CD4-positive, alpha-beta memory T cell (primary cell): ENCODE measurements around the gene LTBP3. TPM values are rescaled to one million over a fixed set of nuclear protein-coding genes. Genes with fewer than 3 reads are reported as not detected.

ENCODE experiments used
- CTCF ChIA-PET: fragments of 350-600 bp; sonication (Branson Sonifier 250); formaldehyde crosslinking; loops from one replicate; lab custom pipeline; 2021; ENCODE audit warnings: inconsistent platforms; ENCODE audit not compliant: partially characterized antibody; lab: Charles Lee
- POLR2A ChIA-PET: fragments of 350-600 bp; sonication (Branson Sonifier 250); formaldehyde crosslinking; loops from one replicate; lab custom pipeline; 2021; ENCODE audit not compliant: partially characterized antibody; lab: Charles Lee
- DNase-seq, 5 donors: peaks; one replicate each; pipeline versions ENCODE4 v3.0.0 to v3.0.0-alpha.2; 2020 to 2022; ENCODE audit warnings: mixed read lengths in 1 of 5
- H3K27ac ChIP-seq: one replicate; pipeline ENCODE4 v1.7.0; 2013; ENCODE audit warnings: low read depth, low read length
- H3K27me3 ChIP-seq: 2 replicates; pipeline ENCODE4 v1.7.0; 2013; ENCODE audit warnings: mild to moderate bottlenecking, low read length, moderate library complexity; ENCODE audit not compliant: insufficient read depth
- H3K36me3 ChIP-seq: 2 replicates; pipeline ENCODE4 v1.7.0; 2013; ENCODE audit warnings: mild to moderate bottlenecking, low read length, moderate library complexity; ENCODE audit not compliant: insufficient read depth
- H3K4me1 ChIP-seq: 2 replicates; pipeline ENCODE4 v1.7.0; 2013; ENCODE audit warnings: mild to moderate bottlenecking, low read length, moderate library complexity; ENCODE audit not compliant: insufficient read depth
- H3K4me3 ChIP-seq, 2 donors: one replicate each; pipeline ENCODE4 v1.7.0; 2013; ENCODE audit warnings: low read length in 2 of 2, mild to moderate bottlenecking in 1 of 2
- H3K9me3 ChIP-seq, 2 donors: one replicate each; pipeline ENCODE4 v1.7.0; 2013; ENCODE audit warnings: low read length in 2 of 2, control low read depth in 1 of 2; ENCODE audit not compliant: control insufficient read depth in 1 of 2
- H3K27ac Mint-ChIP-seq, 7 donors: one replicate each; pipeline ENCODE4 v1.8.0; 2020 to 2021; ENCODE audit warnings: mixed read lengths in 7 of 7, mild to moderate bottlenecking in 6 of 7, inconsistent platforms in 3 of 7, moderate library complexity in 3 of 7
- H3K27me3 Mint-ChIP-seq, 2 donors: one replicate each; pipeline ENCODE4 v1.8.0; 2020 to 2021; ENCODE audit warnings: mixed read lengths in 2 of 2
- H3K36me3 Mint-ChIP-seq, 2 donors: one replicate each; pipeline ENCODE4 v1.8.0; 2020 to 2021; ENCODE audit warnings: mixed read lengths in 2 of 2, inconsistent platforms in 1 of 2, mild to moderate bottlenecking in 1 of 2
- H3K4me1 Mint-ChIP-seq, 4 donors: one replicate each; pipeline ENCODE4 v1.8.0; 2020 to 2021; ENCODE audit warnings: mixed read lengths in 4 of 4, mild to moderate bottlenecking in 1 of 4
- H3K4me3 Mint-ChIP-seq, 8 donors: one replicate each; pipeline ENCODE4 v1.8.0; 2020 to 2021; ENCODE audit warnings: mixed read lengths in 8 of 8, mild to moderate bottlenecking in 7 of 8, moderate library complexity in 6 of 8, inconsistent platforms in 3 of 8
- H3K9me3 Mint-ChIP-seq, 8 donors: one replicate each; pipeline ENCODE4 v1.8.0; 2020 to 2021; ENCODE audit warnings: mixed read lengths in 8 of 8, mild to moderate bottlenecking in 5 of 8, inconsistent platforms in 3 of 8, moderate library complexity in 1 of 8
- intact Hi-C: fragments of 100-400 bp; cut with micrococcal nuclease; formaldehyde crosslinking; loops from one replicate; pipeline ENCODE4 v1.15.1; 2023
- polyA plus RNA-seq, 2 donors: library from polyadenylated mRNA; unstranded; fragments of 300-500 nt; fragmentation: Illumina TruSeq; gene quantifications; one replicate each; pipeline ENCODE4 v1.2.3, GENCODE V29; 2021
- total RNA-seq, 2 experiments: library from RNA; stranded (reverse); gene quantifications; one replicate each; pipeline ENCODE4 v1.2.3, GENCODE V29; 2021

LTBP3 gene
- total RNA-seq (100 to 1,000 TPM; 201 to 211 TPM), polyA plus RNA-seq (10 to 100 TPM in 1 of 2 donors, 1 to 10 TPM in 1; 9.0 to 23.6 TPM)

DNA sequence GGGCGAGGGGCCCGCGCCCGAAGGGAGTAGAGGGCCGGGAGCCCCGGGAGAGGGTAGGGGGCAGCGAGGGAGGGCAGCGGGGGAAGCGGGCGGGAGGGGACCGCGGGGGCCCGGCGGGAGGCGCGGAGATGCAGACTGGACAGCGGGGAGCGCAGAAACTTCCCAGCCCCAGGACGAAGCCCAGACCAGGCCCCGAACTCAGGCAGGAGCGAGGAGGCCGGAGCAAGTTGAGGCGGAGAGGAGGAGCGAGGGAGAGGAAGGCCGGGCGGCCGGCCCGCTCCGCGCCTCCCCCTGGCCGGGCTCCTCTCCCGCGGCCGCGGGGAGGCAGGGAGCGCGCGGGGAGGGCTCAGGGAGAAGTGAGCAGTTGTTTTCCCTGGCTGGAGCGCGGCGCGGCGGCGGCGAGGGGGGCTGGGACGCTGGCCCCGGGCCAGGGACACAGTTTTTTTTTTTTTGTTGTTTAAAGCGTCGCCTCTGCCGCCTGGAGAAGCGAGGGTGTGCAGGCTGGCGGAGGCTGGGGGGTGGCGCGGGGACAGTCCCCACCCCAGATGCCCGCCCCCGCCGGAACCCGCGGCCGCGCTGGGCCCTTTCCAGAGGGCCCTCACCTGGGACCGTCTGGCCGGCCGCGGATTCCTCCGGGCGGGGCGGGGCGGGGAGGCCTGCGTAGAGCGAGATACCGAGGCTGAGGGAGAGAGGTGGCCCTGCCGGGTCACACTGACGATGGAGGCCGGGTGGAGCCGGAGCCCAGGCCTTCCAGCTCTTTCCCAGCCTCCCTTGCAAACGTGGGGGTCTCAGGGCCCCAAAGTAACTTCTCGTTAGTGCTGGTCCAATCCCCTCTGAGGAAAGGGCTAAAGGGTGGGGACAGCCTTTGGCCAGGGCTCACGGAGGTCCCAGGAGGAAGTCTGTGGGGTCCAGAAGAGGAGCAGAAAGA is at the start of gene LTBP3:
TSS of gene LTBP3 (minus strand) at position 358 of the 928 bp plus-strand sequence. CDS start 400 bp downstream, outside the sequence.
- intact Hi-C loops, result loop anchor here (1.0 kb wide), 1 partner anchor 12 kb away; the partner anchor contains the start of gene ZNRD2
- no peaks in the 10 kb centered on the region for H3K27me3 ChIP-seq
- POLR2A ChIA-PET, result interaction anchor here (0.6 to 18.2 kb wide), 9 partner anchors 12 to 114 kb away, joined by 3 to 403 read pairs (median 5); partner anchors contain the start of genes EHBP1L1, FAM89B, SCYL1 and ZNRD2
- H3K4me3 Mint-ChIP-seq, result peak within 1 kb of the TSS; percentile 87 to 94 (median 91)
- CTCF ChIA-PET, result interaction anchor here (0.9 to 1.6 kb wide), 4 partner anchors 8 to 30 kb away, joined by 3 read pairs; no protein-coding TSS in a partner anchor
- no peaks in the 10 kb centered on the region for H3K9me3 Mint-ChIP-seq
- no peaks in the 10 kb centered on the region for H3K27me3 Mint-ChIP-seq
- H3K36me3 Mint-ChIP-seq, result peaks cover 0 to 1% of the 10 kb centered on the region in 2 donors
- peak within 1 kb of the TSS; percentile 52 for H3K4me3 ChIP-seq
- peak within 1 kb of the TSS; percentile 70 for H3K27ac ChIP-seq
- no peaks in the 10 kb centered on the region for H3K9me3 ChIP-seq
- no peaks in the 10 kb centered on the region for H3K36me3 ChIP-seq
- H3K4me1 ChIP-seq, result peaks cover 65% of the 10 kb centered on the region
- peak within 1 kb of the TSS; percentile 85 to 97 (median 93) for H3K27ac Mint-ChIP-seq
- H3K4me1 Mint-ChIP-seq, result peaks cover 39 to 66% (median 53%) of the 10 kb centered on the region in 4 donors
- peak in 3 of 5 donors; percentile 42 to 54 (median 44) for DNase-seq

DNA sequence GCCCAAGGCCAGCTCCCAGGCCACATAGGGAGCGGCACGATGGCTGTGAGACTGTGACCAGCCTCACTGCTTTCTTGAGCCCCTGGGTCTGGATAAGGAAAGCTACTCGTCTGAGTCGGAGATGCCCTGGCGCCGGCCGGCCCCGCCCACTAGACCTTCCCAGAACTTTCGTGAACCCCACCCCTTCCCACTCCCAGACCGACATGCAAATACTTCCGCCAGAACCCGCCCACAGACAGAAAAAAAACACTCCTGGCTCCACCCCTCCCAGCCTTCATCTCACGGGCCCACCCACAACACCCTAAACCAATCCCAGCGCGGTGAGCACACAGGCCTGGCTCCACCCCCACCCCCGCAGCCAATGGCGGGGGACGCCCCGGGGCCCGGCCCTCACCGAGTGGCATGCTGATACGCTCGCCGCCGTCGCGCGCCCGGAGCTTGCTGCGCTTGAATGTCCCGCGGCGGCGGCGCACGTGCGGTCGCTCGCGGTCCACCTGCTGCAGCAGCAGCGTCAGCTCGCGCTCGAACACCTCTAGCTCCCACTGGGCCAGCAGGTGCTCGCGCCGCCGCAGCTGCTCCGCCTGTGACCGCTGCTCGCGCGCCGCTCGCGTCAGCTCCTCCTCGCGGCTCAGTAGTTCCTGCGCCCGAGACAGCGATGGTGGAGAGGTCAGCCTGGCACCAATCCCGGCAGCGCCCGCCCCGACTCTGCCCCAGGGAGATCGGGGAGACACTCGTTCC is 48.9 kb upstream of the LTBP3 start:
- H3K4me1 Mint-ChIP-seq, result peaks cover 16 to 38% (median 29%) of the 10 kb centered on the region in 4 donors
- peaks cover 18 to 71% of the 10 kb centered on the region in 2 donors for H3K36me3 Mint-ChIP-seq
- Histone ChIP-seq H3K27me3 (no peaks in the 10 kb centered on the region), H3K9me3 (no peaks in the 10 kb centered on the region), H3K36me3 (peaks cover 29% of the 10 kb centered on the region), H3K4me3 (no peak overlapping the region), H3K27ac (no peak overlapping the region), H3K4me1 (peaks cover 26% of the 10 kb centered on the region)
- no peaks in the 10 kb centered on the region for H3K9me3 Mint-ChIP-seq
- intact Hi-C loops, result no loop called here
- H3K4me3 Mint-ChIP-seq, result no peak overlapping the region
- no peak for DNase-seq
- POLR2A ChIA-PET, result interaction anchor here (1.1 to 1.6 kb wide), 2 partner anchors 9 to 32 kb away, joined by 3 read pairs; no protein-coding TSS in a partner anchor
- no peak overlapping the region for H3K27ac Mint-ChIP-seq
- CTCF ChIA-PET, result interaction anchor here (0.8 kb wide), 1 partner anchor 67 kb away, joined by 3 read pairs; no protein-coding TSS in a partner anchor
- no peaks in the 10 kb centered on the region for H3K27me3 Mint-ChIP-seq

DNA sequence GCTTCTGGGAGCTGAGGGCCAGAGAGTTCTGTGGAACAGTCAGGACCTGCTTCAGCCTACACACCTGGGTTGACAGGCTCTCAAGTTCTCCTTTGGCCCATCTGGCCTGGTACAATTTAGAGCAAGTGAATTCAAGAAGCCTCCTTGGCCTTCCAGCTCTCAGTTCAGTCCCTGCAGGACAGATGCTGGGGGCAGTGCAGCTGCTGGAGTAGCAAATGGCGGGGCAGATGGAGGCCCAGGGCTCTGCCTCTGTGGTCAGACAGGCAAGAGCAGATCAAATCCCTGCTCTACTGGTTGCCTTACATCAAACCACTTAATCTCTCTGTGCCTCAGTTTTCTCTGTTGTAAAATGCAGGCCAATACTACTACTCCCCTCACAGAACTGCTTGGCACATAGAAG is 46.1 kb upstream of the LTBP3 start:
- Histone ChIP-seq H3K27me3 (no peaks in the 10 kb centered on the region), H3K4me3 (no peak overlapping the region), H3K27ac (no peak overlapping the region), H3K36me3 (peaks cover 29% of the 10 kb centered on the region), H3K9me3 (no peaks in the 10 kb centered on the region), H3K4me1 (peaks cover 2% of the 10 kb centered on the region)
- no peaks in the 10 kb centered on the region for H3K9me3 Mint-ChIP-seq
- H3K4me1 Mint-ChIP-seq, result peaks cover 6 to 13% (median 7%) of the 10 kb centered on the region in 4 donors
- peak overlapping the region in 1 of 7 donors; percentile 62 for H3K27ac Mint-ChIP-seq
- intact Hi-C loops, result no loop called here
- peaks cover 12 to 66% of the 10 kb centered on the region in 2 donors for H3K36me3 Mint-ChIP-seq
- no peak for DNase-seq
- CTCF ChIA-PET, result interaction anchor here (0.6 to 3.4 kb wide), 6 partner anchors 9 to 441 kb away, joined by 3 to 22 read pairs (median 3); partner anchors contain the start of gene KCNK7
- H3K27me3 Mint-ChIP-seq, result no peaks in the 10 kb centered on the region
- POLR2A ChIA-PET, result interaction anchor here (0.8 to 1.3 kb wide), 4 partner anchors 9 to 64 kb away, joined by 3 to 4 read pairs (median 3); partner anchors contain the start of genes EHBP1L1, KCNK7 and PCNX3
- H3K4me3 Mint-ChIP-seq, result no peak overlapping the region

DNA sequence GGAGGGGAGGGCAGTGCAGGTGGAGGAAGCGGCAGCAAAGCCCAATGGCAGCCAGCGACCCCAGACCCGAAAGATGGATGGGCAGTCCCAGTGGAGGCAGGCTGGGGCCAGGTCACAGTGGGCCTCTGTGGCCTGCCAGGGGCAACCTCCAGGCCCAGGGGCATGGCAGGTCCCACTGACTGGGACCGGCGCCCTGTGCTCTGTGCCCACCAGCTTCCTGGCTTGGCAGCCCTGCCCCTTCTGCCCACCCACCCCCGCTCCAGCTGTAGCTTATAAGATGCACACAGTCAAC is 41.7 kb upstream of the LTBP3 start:
- Histone ChIP-seq H3K9me3 (no peaks in the 10 kb centered on the region), H3K4me1 (peaks cover 13% of the 10 kb centered on the region), H3K27ac (no peak overlapping the region), H3K4me3 (no peak overlapping the region), H3K27me3 (no peaks in the 10 kb centered on the region), H3K36me3 (peaks cover 22% of the 10 kb centered on the region)
- Mint-ChIP-seq H3K27me3 (no peaks in the 10 kb centered on the region), H3K27ac (no peak overlapping the region), H3K4me1 (peaks cover 8 to 17% (median 9%) of the 10 kb centered on the region in 4 donors), H3K4me3 (no peak overlapping the region), H3K36me3 (peaks cover 7 to 42% of the 10 kb centered on the region in 2 donors), H3K9me3 (no peaks in the 10 kb centered on the region)
- ChIA-PET CTCF (no interaction called here), POLR2A (no interaction called here)
- no peak for DNase-seq
- intact Hi-C loops, result no loop called here

DNA sequence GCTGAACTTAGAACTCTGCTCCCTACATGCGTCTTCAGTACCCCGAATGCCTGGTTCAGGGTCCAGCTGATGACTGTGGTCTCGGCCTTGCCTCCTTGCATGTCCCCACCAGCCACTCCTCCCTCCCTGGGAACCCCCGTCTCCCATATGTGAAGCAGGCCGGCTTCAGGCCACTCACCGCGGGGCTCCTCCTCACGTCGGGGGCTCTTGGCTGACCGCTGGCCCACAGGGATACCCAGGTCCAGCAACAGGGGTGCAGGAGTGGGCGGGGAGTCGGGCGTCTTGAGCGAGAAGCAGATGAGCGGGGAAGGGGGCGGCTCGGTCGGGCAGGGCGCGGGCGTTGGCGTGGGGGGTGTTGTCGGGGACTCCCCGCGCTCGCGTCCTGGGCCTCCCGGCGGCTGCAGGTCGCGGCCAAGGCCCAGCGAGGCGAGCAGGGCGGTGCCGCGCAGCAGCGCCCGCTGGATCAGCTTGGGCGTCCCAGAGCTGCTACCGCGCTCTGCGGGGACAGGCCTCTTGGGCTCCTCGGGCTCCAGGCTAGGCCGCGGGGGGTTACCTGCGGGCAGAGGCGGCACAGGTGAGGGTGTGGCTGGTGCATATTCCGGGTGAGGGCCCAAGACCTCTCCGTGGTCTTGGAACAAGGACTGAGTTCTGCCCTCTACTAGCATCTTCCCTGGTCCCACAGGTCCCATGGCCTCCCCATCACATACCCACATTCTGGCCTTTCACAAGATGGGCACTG is 41.2 kb upstream of the LTBP3 start:
- POLR2A ChIA-PET, result interaction anchor here (1.1 to 1.3 kb wide), 2 partner anchors 8 to 11 kb away, joined by 3 read pairs; no protein-coding TSS in a partner anchor
- Mint-ChIP-seq H3K27ac (peak overlapping the region in 2 of 7 donors; percentile 57 to 72), H3K36me3 (peaks cover 7 to 37% of the 10 kb centered on the region in 2 donors), H3K9me3 (no peaks in the 10 kb centered on the region), H3K4me3 (no peak overlapping the region), H3K27me3 (no peaks in the 10 kb centered on the region), H3K4me1 (peaks cover 9 to 22% (median 10%) of the 10 kb centered on the region in 4 donors)
- no peak overlapping the region for H3K27ac ChIP-seq
- DNase-seq, result no peak
- intact Hi-C loops, result no loop called here
- no peaks in the 10 kb centered on the region for H3K9me3 ChIP-seq
- CTCF ChIA-PET, result interaction anchor here (1.4 kb wide), 1 partner anchor 11 kb away, joined by 4 read pairs; no protein-coding TSS in a partner anchor
- H3K36me3 ChIP-seq, result peaks cover 17% of the 10 kb centered on the region
- no peak overlapping the region for H3K4me3 ChIP-seq
- H3K4me1 ChIP-seq, result peaks cover 17% of the 10 kb centered on the region
- H3K27me3 ChIP-seq, result no peaks in the 10 kb centered on the region

DNA sequence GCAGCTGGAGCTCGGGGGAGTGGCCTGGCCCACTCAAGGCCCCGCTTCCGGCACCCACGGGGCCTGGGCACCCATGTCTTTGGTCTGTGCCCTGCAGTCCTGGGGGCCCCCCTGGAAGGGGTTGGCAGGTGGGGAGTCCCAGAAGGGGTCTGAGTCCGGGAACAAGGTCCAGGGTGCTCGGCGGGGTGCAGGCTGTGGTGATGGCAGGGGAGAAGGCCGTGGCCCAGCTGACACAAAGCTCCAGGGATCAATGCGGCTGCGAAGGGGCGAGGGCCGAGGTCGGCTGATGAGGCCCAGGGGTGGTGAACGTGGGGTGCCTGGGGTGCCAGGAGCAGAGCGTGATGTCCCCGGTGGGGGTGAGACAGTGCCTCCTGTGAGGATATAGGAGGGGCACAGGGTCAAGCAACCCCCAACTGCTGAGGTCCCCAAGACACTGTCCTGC is 40.1 kb upstream of the LTBP3 start:
- CTCF ChIA-PET, result interaction anchor here (1.1 to 1.4 kb wide), 2 partner anchors 10 to 69 kb away, joined by 3 to 4 read pairs; no protein-coding TSS in a partner anchor
- peaks cover 27% of the 10 kb centered on the region for H3K4me1 ChIP-seq
- H3K36me3 ChIP-seq, result peaks cover 15% of the 10 kb centered on the region
- no peak overlapping the region for H3K4me3 Mint-ChIP-seq
- no peak overlapping the region for H3K4me3 ChIP-seq
- H3K27me3 ChIP-seq, result no peaks in the 10 kb centered on the region
- no peaks in the 10 kb centered on the region for H3K9me3 Mint-ChIP-seq
- no peaks in the 10 kb centered on the region for H3K27me3 Mint-ChIP-seq
- peaks cover 9 to 30% (median 10%) of the 10 kb centered on the region in 4 donors for H3K4me1 Mint-ChIP-seq
- POLR2A ChIA-PET, result interaction anchor here (0.7 to 6.0 kb wide), 7 partner anchors 9 to 71 kb away, joined by 3 to 79 read pairs (median 3); partner anchors contain the start of genes EHBP1L1 and FAM89B
- peaks cover 1 to 29% of the 10 kb centered on the region in 2 donors for H3K36me3 Mint-ChIP-seq
- no peaks in the 10 kb centered on the region for H3K9me3 ChIP-seq
- DNase-seq, result no peak
- intact Hi-C loops, result no loop called here
- H3K27ac Mint-ChIP-seq, result no peak overlapping the region
- H3K27ac ChIP-seq, result no peak overlapping the region
